HG03432 (cell line): ENCODE measurements around the gene CFAP97D2.
"Not testable (repeated sequence)": the region's sequence is repeated elsewhere in the genome, so short reads cannot be mapped to it uniquely, and the experiment has no call there.

ENCODE experiments used
- ATAC-seq: cut with Tn5 transposase; IDR thresholded peaks from one replicate; pipeline ENCODE4 v1.9.1; 2021; ENCODE audit warnings: mild to moderate bottlenecking, moderate library complexity; ENCODE audit not compliant: unreplicated experiment

The CFAP97D2 gene

GRCh38 chr13:114179087-114179658 is at the start of gene CFAP97D2:
TSS of gene CFAP97D2 (plus strand) at chr13:114179257. CDS start at chr13:114179331, 74 bp downstream.
- ATAC-seq, result no peak

GRCh38 chr13:114129649-114130062 is 49.4 kb upstream of the CFAP97D2 start:
- no peak for ATAC-seq

GRCh38 chr13:114130131-114130836 is 48.8 kb upstream of the CFAP97D2 start:
- ATAC-seq, result no peak

- ATAC-seq, result no peak
Measured at GRCh38 chr13:114130837-114131582, 48.0 kb upstream of the CFAP97D2 start.

- peak; percentile 16 for ATAC-seq
Measured at GRCh38 chr13:114131583-114132418, 47.3 kb upstream of the CFAP97D2 start.

- peak; percentile 70 for ATAC-seq
Measured at GRCh38 chr13:114132419-114133121, 46.5 kb upstream of the CFAP97D2 start, which contains the start of gene RASA3. TSS of gene RASA3 (minus strand) at chr13:114132623. CDS start at chr13:114132489, 134 bp downstream.

GRCh38 chr13:114133126-114133525 is 45.9 kb upstream of the CFAP97D2 start:
- not testable (repeated sequence) for ATAC-seq

GRCh38 chr13:114133552-114133951 is 45.5 kb upstream of the CFAP97D2 start:
- not testable (repeated sequence) for ATAC-seq

GRCh38 chr13:114134111-114134943 is 44.7 kb upstream of the CFAP97D2 start:
- no peak for ATAC-seq

GRCh38 chr13:114134944-114135610 is 44.0 kb upstream of the CFAP97D2 start:
- ATAC-seq, result no peak

GRCh38 chr13:114135731-114136171 is 43.3 kb upstream of the CFAP97D2 start:
- no peak for ATAC-seq

- ATAC-seq, result no peak
Measured at GRCh38 chr13:114136576-114136975, 42.5 kb upstream of the CFAP97D2 start.

GRCh38 chr13:114140131-114140905 is 38.7 kb upstream of the CFAP97D2 start:
- peak; percentile 30 for ATAC-seq

GRCh38 chr13:114140906-114141250 is 38.2 kb upstream of the CFAP97D2 start:
- ATAC-seq, result peak; percentile 50

GRCh38 chr13:114141261-114141996 is 37.6 kb upstream of the CFAP97D2 start:
- ATAC-seq, result no peak

GRCh38 chr13:114142137-114142550 is 36.9 kb upstream of the CFAP97D2 start:
- no peak for ATAC-seq
